PFSK-1 (cell line): ENCODE measurements around the gene AMDHD2.

Experiments used
- FOXP2 ChIP-seq: optimal IDR thresholded peaks from 2 replicates; pipeline ENCODE3; 2011; ENCODE audit warnings: borderline replicate concordance, control low read depth, inconsistent platforms; ENCODE audit not compliant: insufficient read depth; ENCODE audit errors: extremely low read length, extremely low read depth
- POLR2AphosphoS5 ChIP-seq: IDR thresholded peaks from 2 replicates; pipeline ENCODE4 v1.6.1; 2012; ENCODE audit warnings: low read depth, mild to moderate bottlenecking, control low read depth, low read length, moderate library complexity
- REST ChIP-seq, 2 experiments: IDR thresholded peaks; 2 replicates each; pipeline versions ENCODE4 v1.6.1 to v1.8.0; 2011 to 2012; ENCODE audit warnings: low read depth in 2 of 2, low read length in 2 of 2, control low read depth in 1 of 2, inconsistent platforms in 1 of 2, mild to moderate bottlenecking in 1 of 2, moderate library complexity in 1 of 2; ENCODE audit not compliant: insufficient read depth in 1 of 2
- SIN3A ChIP-seq: IDR thresholded peaks from 2 replicates; pipeline ENCODE4 v1.6.1; 2012; ENCODE audit warnings: mild to moderate bottlenecking, low read length, moderate library complexity, borderline replicate concordance; ENCODE audit not compliant: insufficient read depth
- TAF1 ChIP-seq: IDR thresholded peaks from 2 replicates; pipeline ENCODE4 v1.6.1; 2012; ENCODE audit warnings: low read length, control low read depth, borderline replicate concordance; ENCODE audit not compliant: insufficient read depth

GRCh38 chr16:2489581-2489980 is 30.6 kb upstream of the AMDHD2 start:
- no peak for TF ChIP-seq REST (IDR thresholded peaks at IDR 0.05; ENCODE audit: insufficient read depth in 1 of 2, low read depth in 2 of 2, low read length in 2 of 2)
- TF ChIP-seq POLR2AphosphoS5, result no peak
- TF ChIP-seq TAF1, result no peak
- TF ChIP-seq SIN3A, result no peak
- TF ChIP-seq FOXP2, result no peak
